Heart left ventricle (tissue), 16 donors: ENCODE measurements around the gene HOXD3. TPM values are rescaled to one million over a fixed set of nuclear protein-coding genes. Genes with fewer than 3 reads are reported as not detected.

Experiments
- ATAC-seq, 4 donors: fragments of 200-7000 bp; cut with Tn5 transposase; one replicate each; pipeline ENCODE4 v1.9.1; 2020 to 2022; ENCODE audit warnings: moderate library complexity in 4 of 4, mild to moderate bottlenecking in 3 of 4, moderate number of reproducible peaks in 1 of 4
- DNase-seq, 5 donors: peaks; one replicate each; pipeline ENCODE4 v3.0.0-alpha.2; 2020
- H3K27ac ChIP-seq, 12 donors: fragments of 200-600 bp; sonication (generic) in 4 of 12; one replicate each; pipeline versions ENCODE4 v1.5.0 to v1.8.0; 2016 to 2022; ENCODE audit warnings: mild to moderate bottlenecking in 2 of 12
- H3K27me3 ChIP-seq, 9 donors: fragments of 200-600 bp; sonication (generic) in 2 of 9; one replicate each; pipeline versions ENCODE4 v1.5.1 to v1.8.0; 2016 to 2022; ENCODE audit warnings: mild to moderate bottlenecking in 3 of 9
- H3K36me3 ChIP-seq, 9 donors: fragments of 200-600 bp; sonication (generic) in 2 of 9; one replicate each; pipeline versions ENCODE4 v1.5.0 to v1.8.0; 2018 to 2022; ENCODE audit warnings: mild to moderate bottlenecking in 2 of 9
- H3K4me1 ChIP-seq, 12 donors: fragments of 200-600 bp; sonication (generic) in 4 of 12; one replicate each; pipeline versions ENCODE4 v1.5.0 to v1.8.0; 2016 to 2022; ENCODE audit warnings: mild to moderate bottlenecking in 3 of 12
- H3K4me3 ChIP-seq, 12 donors: fragments of 200-600 bp; sonication (generic) in 4 of 12; one replicate each; pipeline versions ENCODE4 v1.5.0 to v1.8.0; 2017 to 2022; ENCODE audit warnings: mild to moderate bottlenecking in 9 of 12, moderate library complexity in 4 of 12
- H3K9me3 ChIP-seq, 12 donors: fragments of 200-600 bp; sonication (generic) in 4 of 12; one replicate each; pipeline versions ENCODE4 v1.5.0 to v1.8.0; 2016 to 2022; ENCODE audit warnings: mild to moderate bottlenecking in 1 of 12
- CTCF ChIP-seq, 12 donors: fragments of 200-600 bp; sonication (generic) in 4 of 12; IDR thresholded peaks; one replicate each; pipeline versions ENCODE4 v1.5.0 to v1.8.0; 2018 to 2022; ENCODE audit warnings: antibody characterized with exemption in 12 of 12, mild to moderate bottlenecking in 5 of 12
- POLR2A ChIP-seq, 2 donors: fragments of 450-650 bp; IDR thresholded peaks; one replicate each; pipeline ENCODE4 v1.6.1; 2017; ENCODE audit warnings: antibody characterized with exemption in 2 of 2, mild to moderate bottlenecking in 2 of 2, moderate library complexity in 2 of 2
- WGBS, 4 donors: extraction: QIAGEN DNeasy Blood & Tissue Kit in 2 of 4; methylation state at CpG; one replicate each; pipeline versions ENCODE4 v1.1.5 to v1.1.7; 2013 to 2018; 5-methylcytosine and 5-hydroxymethylcytosine counted together
- intact Hi-C, 10 donors: fragments of 100-400 bp; cut with DNase I; formaldehyde crosslinking; loops; one replicate each; pipeline versions ENCODE4 v1.11.1 to v1.14.2; 2022
- polyA plus RNA-seq, 2 donors: library from polyadenylated mRNA; stranded (reverse); fragments of 200-250 nt; gene quantifications; one replicate each; pipeline ENCODE4 v1.2.3, GENCODE V29; 2013
- total RNA-seq, 9 donors: library from RNA; depleted of rRNA in 2 of 9; stranded (reverse); fragments of >200 nt in 2 of 9; fragmentation: NEBNext Ultra II Directional in 3 of 9; extraction: Animal tissue kit (Norgen Biotek cat#: 25700) in 3 of 9; gene quantifications; one replicate each; pipeline versions ENCODE4 v1.1.0 to v1.2.4, GENCODE V29; 2016 to 2023
- donor health status: ischemic (EF 13 %, LVEDD 7.1; RV severe dilation, severe dysfunction).
- donor health status: healthy with polysubstance abuse.
- donor health status: DM: no; HTN: yes; CAD: no.
- donor health status: DM: no; HTN: no; CAD: no.
- donor health status: ischemic (EF 25% LVEDD 6.9; RV normal size, moderate dysfunction).
- donor health status: ischemic (EF 25% LVEDD 5.7; RV mildly dilated, moderate dysfunction).
- donor health status: healthy.
- donor health status: DM: yes; HTN: yes; CAD: no.
- donor health status: ischemic (EF 35%, LVEDD 5.7; RV mildly dilated, moderate dysfunction).
- donor health status: nonischemic (EF 11% LVEDD 7.7; RV severe dilation, severe dysfunction).
- donor health status: DM: yes; HTN: yes; CAD: no.
- donor health status: PGD.
- donor health status: ischemic (EF 29% LVEDD 5.4; RV normal size, mild dysfunction).
- donor health status: nonischemic (EF 23%, LVEDD 6.1; RV moderate dilation, normal function).

The HOXD3 gene
- total and polyA plus RNA-seq, 11 donors: 0.04 to 1.4 (median 0.52) TPM

DNA sequence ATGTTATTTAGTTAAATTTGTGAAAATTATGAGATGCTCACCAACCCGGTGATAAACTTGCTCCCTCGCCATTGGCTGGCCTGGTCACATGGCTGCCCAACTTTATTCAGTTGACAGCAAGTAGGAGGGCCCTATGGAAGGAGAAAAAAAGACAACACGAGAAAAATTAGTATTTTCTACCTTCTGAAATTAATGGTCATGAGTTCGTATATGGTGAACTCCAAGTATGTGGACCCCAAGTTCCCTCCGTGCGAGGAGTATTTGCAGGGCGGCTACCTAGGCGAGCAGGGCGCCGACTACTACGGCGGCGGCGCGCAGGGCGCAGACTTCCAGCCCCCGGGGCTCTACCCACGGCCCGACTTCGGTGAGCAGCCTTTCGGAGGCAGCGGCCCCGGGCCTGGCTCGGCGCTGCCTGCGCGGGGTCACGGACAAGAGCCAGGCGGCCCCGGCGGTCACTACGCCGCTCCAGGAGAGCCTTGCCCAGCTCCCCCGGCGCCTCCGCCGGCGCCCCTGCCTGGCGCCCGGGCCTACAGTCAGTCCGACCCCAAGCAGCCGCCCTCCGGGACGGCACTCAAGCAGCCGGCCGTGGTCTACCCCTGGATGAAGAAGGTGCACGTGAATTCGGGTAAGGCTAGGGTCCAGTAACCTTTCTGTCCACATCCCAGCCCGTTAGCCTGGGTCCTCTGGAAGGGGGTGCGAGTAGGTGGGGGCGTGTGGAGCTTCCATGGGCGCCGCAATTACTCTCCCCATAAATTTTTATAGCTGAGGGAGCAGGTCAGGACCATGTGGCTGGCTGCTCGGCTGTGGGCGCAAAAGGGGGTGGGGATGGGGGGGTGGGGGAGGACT lies 5.4 kb upstream of the HOXD3 start, which contains the start of gene HOXD4:
Gene HOXD4, plus strand, starts transcription at position 109 of the 846 bp plus-strand sequence. Its CDS starts 84 bp downstream, at position 193.
- DNase-seq: no peak
- H3K4me3 ChIP-seq: peak within 1 kb of the TSS in 10 of 12 donors; percentile 0 to 44 (median 23)
- H3K36me3 ChIP-seq: no peaks in the 10 kb centered on the region
- 4 to 24% (median 17%) methylated on average over 38 to 55 of the region's 55 CpGs for WGBS, 4 donors
- peaks cover 0 to 12% (median 0%) of the 10 kb centered on the region in 12 donors for H3K4me1 ChIP-seq
- peaks cover 71 to 100% (median 97%) of the 10 kb centered on the region in 9 donors for H3K27me3 ChIP-seq
- peak within 1 kb of the TSS in 3 of 12 donors; percentile 14 to 29 (median 18) for H3K27ac ChIP-seq
- ATAC-seq: no peak
- TF ChIP-seq CTCF (IDR thresholded peaks at IDR 0.05) (no peak), POLR2A (IDR thresholded peaks at IDR 0.05) (no peak)
- H3K9me3 ChIP-seq: no peaks in the 10 kb centered on the region
- intact Hi-C loops: loop anchor here in 1 of 10 donors (10.0 kb wide), 1 partner anchor 113 kb away; the partner anchor contains the start of gene MTX2

GRCh38 chr2:176152350-176153181 lies 4.5 kb upstream of the HOXD3 start:
- Histone ChIP-seq H3K27ac (peak overlapping the region in 4 of 12 donors; percentile 14 to 29 (median 16)), H3K27me3 (peaks cover 71 to 100% (median 98%) of the 10 kb centered on the region in 9 donors), H3K4me1 (peaks cover 0 to 21% (median 6%) of the 10 kb centered on the region in 12 donors), H3K36me3 (no peaks in the 10 kb centered on the region), H3K9me3 (no peaks in the 10 kb centered on the region), H3K4me3 (peak overlapping the region in 5 of 12 donors; percentile 3 to 44 (median 37))
- WGBS, 4 donors: 10 to 25% (median 17%) methylated on average over 46 to 48 of the region's 48 CpGs
- intact Hi-C loops: loop anchor here in 1 of 10 donors (10.0 kb wide), 1 partner anchor 112 kb away; the partner anchor contains the start of gene MTX2
- DNase-seq: no peak
- TF ChIP-seq POLR2A (IDR thresholded peaks at IDR 0.05) (no peak), CTCF (IDR thresholded peaks at IDR 0.05) (no peak)
- no peak for ATAC-seq

DNA sequence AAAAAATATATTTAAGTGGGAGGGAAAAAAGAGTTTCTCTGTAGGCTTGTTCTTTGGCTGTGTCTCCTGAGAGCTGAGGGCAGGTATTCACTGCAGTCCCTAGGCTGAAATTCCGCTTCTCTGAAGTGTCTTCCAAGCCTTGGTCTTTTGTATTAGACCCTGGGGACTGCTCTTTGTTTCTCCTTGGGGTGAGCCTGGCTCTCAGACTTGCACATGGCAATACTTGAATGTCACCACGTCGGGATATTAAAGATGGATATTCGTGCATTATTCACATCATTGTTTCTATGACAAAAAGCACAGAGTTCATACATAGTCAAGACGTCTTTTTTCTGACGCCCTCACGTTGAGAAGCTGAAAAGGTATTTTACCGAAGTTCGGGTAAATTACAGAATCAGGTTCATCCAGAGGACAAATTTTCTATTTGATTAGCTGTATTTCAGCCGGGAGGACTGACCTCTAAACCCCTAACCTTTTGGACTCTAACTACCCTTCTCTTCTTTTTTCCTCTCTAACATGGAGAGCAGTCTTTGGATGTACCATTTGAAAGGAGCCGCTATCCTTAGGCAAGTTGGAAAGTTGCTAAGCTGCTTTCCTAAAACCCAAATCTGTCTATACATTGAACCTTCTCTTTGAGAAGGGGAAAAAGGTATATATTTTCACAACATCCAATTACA lies 2.4 kb upstream of the HOXD3 start:
- intact Hi-C loops: loop anchor here in 1 of 10 donors (10.0 kb wide), 1 partner anchor 110 kb away; the partner anchor contains the start of gene MTX2
- WGBS, 4 donors: 19 to 48% (median 33%) methylated on average over 11 of the region's 11 CpGs
- H3K4me3 ChIP-seq: no peak overlapping the region
- H3K4me1 ChIP-seq: peaks cover 0 to 35% (median 11%) of the 10 kb centered on the region in 12 donors
- TF ChIP-seq POLR2A (IDR thresholded peaks at IDR 0.05) (no peak), CTCF (IDR thresholded peaks at IDR 0.05) (no peak)
- DNase-seq (no peak), ATAC-seq (no peak)
- H3K27me3 ChIP-seq: peaks cover 72 to 100% (median 98%) of the 10 kb centered on the region in 9 donors
- H3K27ac ChIP-seq: no peak overlapping the region
- H3K9me3 ChIP-seq: no peaks in the 10 kb centered on the region
- no peaks in the 10 kb centered on the region for H3K36me3 ChIP-seq
